HG02798 (cell line): ENCODE measurements around the gene RANBP9.
A peak's percentile ranks its signal among the peaks of the same experiment; 100 is the strongest.

Experiments used
- ATAC-seq: cut with Tn5 transposase; IDR thresholded peaks from one replicate; pipeline ENCODE4 v1.9.1; 2021; ENCODE audit warnings: mild to moderate bottlenecking; ENCODE audit not compliant: unreplicated experiment, poor library complexity

The RANBP9 gene

DNA sequence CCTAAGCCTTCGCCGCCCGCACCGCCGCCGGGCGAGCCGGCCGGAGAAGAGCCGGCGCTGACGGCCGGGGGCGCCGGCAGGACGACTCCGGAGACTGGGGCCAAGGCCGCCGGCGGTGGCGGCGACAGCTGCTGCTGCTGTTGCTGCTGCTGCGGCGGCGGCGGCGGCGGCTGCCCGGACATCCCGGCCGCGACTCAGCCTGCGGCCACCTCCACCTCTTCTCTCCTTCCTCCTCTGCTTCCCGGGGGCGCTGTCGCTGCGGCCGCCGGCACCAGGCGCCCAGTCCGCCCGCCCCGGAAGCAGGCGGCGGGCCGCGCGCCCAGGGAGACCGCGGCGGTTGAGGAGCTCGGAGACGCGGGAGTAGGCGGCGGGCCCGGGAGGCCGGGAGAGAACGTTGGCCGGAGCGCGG, 307 bp downstream of the RANBP9 start:
- peak; percentile 63 for ATAC-seq

- ATAC-seq = peak; percentile 5
These were observed 897 bp downstream of the RANBP9 start for GRCh38 chr6:13710552-13711323.

GRCh38 chr6:13709689-13710551, 1.7 kb downstream of the RANBP9 start:
- no peak for ATAC-seq

DNA sequence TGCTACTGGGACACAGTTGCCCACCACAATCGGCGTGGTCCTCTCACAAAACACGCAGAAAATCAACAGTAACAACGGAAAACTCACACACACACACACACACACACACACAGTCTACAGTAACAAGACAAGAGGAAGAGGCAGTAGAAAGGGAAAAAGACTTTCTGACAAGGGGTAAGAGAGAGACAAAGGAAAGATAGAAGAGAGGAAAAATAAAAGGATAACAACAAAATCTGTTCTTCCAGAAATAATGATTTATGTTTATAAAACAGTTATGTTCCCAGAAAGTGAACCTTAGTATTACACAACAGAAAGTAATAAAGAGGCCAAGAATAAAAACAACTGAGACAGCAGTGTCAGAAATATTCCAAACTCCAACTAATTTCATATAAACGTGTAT, 2.9 kb downstream of the RANBP9 start:
- ATAC-seq = no peak

DNA sequence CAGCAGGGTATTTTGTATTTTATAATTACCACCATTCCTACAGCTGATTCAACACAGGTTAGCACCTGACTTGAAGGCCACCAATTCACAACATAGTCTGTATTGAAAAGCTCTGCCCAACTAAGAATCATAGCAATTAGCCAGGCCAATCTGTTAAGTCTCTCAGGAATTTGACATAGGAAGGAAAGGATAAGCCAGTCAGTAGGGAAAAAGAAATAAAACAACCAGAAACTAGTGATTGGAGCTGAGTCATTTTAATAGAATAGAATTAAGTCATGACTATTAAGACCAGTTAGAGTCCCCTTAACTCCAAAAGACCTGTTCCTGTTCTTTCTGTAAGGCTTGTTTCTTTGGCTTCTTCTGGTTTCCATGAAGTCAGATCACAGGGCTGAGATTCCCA, 8.1 kb downstream of the RANBP9 start:
- ATAC-seq = no peak

GRCh38 chr6:13702809-13703302, 8.8 kb downstream of the RANBP9 start:
- no peak for ATAC-seq

DNA sequence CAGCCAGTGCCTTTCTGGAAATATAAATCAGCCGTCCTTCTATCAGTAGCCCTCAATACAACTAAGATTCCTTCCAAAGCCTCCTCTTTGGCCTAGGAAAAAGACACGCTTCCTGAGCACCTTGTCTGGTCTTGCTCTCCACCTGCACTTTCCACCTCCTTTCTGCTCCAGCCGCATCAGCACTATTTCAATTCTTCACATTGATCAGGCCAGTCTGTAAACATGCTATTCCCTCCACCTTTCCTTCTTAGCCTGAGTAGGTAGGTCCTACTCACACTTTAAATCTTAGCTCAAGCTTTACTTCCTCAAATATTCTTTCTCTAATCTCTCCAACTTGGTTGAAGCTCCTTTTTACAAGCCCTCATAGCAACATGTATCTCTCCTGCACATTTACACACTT, 11.4 kb downstream of the RANBP9 start:
- ATAC-seq = no peak

DNA sequence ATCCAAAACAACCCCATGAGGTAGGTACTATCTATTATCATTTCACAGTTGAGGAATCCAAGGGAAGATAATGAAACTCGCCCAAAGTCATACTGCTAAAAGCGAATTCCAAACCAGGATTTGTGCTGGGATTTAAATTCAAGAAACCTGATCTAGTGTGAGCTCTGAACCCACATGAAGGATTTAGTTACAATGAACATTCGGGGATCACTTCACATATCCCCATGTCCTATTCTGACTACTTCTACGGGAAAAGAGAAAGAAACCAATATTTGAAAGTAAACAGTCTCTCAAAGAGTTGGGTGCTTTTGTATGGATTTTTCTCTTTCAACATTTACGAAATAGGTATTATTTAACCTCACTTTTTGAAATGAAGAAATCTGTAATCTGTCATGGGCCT, 12.9 kb downstream of the RANBP9 start:
- no peak for ATAC-seq

GRCh38 chr6:13697857-13698256, 13.8 kb downstream of the RANBP9 start:
- no peak for ATAC-seq

GRCh38 chr6:13696226-13696625, 15.4 kb downstream of the RANBP9 start:
- ATAC-seq = no peak

GRCh38 chr6:13695252-13695651, 16.4 kb downstream of the RANBP9 start:
- no peak for ATAC-seq

DNA sequence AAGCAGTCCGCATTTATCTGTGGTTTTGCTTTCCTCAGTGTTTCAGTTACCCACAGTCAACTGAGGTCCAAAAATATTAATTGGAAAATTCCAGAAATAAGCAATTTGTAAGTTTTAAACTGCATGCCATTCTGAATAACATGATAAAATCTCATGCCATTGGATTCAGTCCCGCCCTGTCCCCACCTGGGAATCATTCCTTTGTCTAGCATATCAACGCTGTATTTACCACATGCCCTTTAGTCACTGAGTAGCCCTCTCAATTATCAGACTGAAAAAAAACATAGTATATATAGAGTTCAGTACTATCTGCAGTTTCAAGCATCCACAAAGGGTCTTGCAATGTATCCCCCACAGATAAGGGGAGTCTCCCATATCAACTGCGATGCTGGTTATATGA, 17.1 kb downstream of the RANBP9 start:
- no peak for ATAC-seq

DNA sequence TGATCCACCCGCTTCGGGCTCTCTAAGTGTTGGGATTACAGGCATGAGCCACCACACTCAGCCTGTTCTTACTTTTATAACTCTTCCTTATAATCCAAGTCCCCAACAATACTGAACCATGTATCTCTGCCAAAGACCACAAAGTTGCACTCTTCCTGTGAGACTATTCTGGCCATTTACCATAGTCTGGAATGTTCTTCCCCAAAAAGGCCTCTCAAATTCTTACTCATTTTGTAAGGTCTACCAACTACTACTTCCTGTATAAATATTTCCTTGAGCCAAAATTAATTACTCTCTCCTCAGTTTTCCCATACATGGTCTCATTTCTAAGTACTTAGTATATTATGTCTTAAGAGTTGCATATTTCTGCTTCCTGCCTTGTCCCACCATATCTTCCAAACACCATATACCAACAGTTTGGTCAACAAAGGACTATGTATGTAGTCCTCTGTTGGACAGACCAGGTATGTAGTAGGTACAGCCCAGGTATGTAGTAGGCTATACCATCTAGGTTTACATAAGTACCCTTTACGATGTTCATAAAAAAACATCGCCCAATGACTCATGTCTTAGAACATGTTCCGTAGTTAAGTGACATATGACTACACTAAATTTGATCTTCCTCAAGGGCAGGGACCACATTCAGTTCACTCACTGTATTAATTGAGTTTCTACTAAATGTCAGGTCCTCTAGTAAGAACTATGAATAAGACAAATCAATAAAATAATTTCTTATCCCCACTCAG, 22.0 kb downstream of the RANBP9 start:
- no peak for ATAC-seq

DNA sequence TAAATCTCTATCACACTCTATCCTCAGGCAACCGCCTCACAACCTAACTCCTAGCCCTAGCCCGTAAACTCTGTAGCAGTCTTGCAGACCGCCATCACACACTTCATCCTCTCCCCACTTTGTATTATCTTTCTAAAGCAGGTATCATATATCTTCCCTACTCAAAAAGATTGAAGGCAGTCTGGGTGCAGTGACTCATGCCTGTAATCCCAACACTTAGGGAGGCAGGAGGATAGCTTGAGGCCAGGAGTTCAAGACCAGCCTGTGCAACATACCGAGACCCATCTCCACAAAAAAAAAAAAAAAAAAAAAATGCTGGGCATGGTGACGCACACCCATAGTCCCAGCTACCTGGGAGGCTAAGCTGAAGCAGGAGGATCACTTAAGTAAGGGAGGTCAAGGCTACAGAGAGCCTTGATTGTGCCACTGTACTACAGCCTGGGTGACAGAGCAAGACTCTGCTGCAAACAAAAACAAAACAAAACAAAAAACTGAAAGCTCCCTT, 22.9 kb downstream of the RANBP9 start:
- no peak for ATAC-seq

DNA sequence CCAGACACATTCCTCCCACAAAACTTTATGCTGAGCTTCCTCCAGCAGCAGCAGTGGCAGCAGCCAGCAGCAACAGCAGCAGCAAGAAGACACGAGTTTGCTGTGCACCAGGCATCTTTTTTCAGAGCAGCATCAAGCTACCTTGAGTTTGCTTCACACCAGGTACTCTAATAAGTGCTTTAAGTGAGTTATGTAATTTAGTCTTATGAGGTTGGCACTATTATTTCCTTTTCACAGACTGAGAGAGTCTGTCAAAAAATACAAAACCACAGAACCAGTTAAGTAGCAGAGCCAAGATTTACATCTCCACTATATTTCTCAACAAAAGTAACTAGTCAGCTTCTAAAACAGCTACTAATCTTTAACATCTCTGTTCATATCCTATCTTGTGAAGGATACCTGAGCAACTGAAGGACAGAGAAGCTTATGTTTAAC, 23.7 kb downstream of the RANBP9 start:
- ATAC-seq = no peak

GRCh38 chr6:13684855-13685254, 26.8 kb downstream of the RANBP9 start:
- no peak for ATAC-seq

- ATAC-seq = no peak
These were observed 28.6 kb downstream of the RANBP9 start for GRCh38 chr6:13683038-13683437.

DNA sequence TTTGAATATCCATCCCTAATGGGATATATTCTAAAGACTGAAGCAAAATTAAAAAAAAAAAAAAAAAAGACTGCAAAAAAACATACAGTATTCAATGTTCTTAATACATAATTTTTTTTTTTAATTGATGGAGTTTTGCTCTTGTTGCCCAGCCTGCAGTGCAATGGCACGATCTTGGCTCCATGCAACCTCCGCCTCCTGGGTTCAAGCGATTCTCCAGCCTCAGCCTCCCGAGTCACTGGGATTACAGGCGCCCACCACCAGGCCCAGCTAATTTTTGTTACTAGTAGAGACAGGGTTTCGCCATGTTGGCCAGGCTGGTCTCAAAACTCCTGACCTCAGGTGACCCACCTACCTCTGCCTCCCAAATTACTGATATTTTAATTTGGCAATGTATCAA, 29.3 kb downstream of the RANBP9 start:
- no peak for ATAC-seq

DNA sequence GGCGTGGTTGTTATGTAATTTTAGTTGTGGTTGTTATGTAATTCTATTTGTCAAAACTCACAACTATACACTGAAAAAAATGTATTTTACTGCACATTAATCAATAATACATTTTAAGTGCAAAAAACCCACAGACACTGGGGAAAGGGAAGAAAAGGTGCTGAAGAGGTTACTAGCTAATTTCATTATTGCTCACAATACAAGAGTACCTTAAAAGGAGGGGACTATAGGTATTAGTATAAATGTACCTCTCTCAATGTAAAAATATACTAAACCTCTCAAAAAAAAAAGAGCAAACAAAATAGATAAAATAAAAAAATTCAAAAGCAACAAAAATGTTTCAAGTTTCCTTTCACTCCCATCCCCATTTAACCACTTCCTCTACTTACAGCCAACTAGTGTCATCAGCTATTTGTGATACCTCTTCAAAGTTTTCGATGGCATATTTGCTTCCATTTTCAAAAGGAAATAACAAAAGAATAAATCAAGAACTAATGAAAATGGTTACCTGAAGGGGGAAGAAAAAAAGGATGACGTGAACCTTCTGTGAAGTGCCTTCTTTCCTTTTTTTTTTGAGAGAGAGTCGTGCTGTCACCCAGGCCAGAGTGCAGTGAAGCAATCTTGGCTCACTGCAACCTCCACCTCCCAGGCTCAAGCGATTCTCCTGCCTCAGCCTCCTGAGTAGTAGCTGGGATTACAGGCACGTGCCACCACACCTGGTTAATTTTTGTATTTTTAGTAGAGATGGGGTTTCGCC, 30.2 kb downstream of the RANBP9 start:
- peak; percentile 46 for ATAC-seq

GRCh38 chr6:13680448-13680968, 31.1 kb downstream of the RANBP9 start:
- no peak for ATAC-seq
